ENCODE data around the gene CCNC.
"Not testable (repeated sequence)": the region's sequence is repeated elsewhere in the genome, so short reads cannot be mapped to it uniquely, and the experiment has no call there.

The CCNC gene

DNA sequence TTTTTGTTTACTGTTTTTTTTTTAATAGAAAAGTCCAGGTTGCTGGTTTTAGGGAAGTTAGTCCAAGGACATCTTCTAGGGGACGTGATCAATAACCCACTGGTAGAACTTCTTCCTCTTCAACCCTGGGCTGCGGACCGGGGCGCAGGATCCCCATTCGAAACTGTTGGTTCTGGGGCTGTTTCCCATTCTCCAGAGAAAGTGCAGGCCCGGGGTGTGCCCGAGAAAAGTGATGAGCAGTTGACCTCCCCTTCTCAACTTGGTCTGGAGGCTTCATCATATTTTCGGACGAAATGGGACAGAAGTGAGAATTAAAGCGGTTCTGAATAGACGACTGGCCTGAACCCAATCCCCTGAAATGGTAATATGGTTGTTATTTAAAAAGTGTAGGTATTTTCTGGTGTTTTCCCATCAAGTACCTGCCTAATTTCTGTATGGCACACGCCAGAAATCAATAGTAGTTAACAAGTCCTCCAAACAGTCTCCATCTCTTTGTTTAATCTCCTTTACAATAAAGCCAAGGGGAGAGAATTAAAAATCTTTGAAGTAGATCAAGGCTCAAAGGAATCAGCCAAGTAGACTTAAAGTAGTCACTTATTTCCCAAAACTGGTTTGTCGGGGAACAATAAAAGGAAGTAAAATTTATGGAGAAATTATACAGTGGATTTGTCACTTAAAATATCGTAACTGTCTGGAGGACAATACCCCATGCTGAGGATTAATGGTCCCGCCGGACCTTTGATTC, 37.6 kb upstream of the CCNC start:
- no peak overlapping the region for H3K4me3 ChIP-seq (ENCODE audit: low read length)
- no peak for TF ChIP-seq CTCF (conservative IDR thresholded peaks at IDR 0.05; ENCODE audit: low read length)
- DNase-seq (ENCODE audit: low read depth), result no peak

DNA sequence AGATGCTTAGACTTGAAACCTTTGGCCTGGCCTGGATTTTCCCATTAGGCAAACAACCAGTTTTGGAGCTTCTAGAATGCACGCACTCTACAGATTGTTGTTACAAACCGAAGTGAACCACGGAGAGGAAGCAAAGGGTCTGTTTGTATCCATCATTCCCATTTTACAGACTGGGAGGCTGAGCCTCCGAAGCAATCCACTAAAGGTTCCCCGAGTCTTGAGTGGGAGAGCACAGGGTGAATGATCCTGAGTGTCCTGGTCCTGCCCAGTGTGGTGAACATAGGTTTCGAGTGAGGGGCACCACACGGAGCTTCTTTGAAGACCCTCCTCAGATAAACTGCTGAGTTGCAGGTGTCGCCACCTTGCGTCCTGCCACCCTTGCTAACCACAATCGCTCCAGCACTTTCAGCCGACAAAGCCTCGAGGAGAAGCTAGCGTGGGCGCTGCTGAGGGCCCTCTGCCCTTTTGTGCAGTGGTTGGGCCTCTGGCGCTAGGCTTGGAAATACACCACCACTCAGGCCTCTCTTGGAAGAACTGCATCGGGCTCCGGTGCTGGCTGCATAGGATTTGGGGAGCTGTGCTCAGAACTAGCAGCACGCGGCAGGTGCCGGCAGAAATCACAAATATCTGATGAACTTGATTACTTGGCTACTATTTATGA, 36.7 kb upstream of the CCNC start:
- DNase-seq (ENCODE audit: low read depth), result no peak
- TF ChIP-seq CTCF (conservative IDR thresholded peaks at IDR 0.05; ENCODE audit: low read length), result no peak
- H3K4me3 ChIP-seq (ENCODE audit: low read length), result no peak overlapping the region

GRCh38 chr6:99604166-99605073, 36.0 kb upstream of the CCNC start:
- no peak overlapping the region for H3K4me3 ChIP-seq (ENCODE audit: low read length)
- TF ChIP-seq CTCF (conservative IDR thresholded peaks at IDR 0.05; ENCODE audit: low read length), result no peak
- DNase-seq (ENCODE audit: low read depth), result no peak

DNA sequence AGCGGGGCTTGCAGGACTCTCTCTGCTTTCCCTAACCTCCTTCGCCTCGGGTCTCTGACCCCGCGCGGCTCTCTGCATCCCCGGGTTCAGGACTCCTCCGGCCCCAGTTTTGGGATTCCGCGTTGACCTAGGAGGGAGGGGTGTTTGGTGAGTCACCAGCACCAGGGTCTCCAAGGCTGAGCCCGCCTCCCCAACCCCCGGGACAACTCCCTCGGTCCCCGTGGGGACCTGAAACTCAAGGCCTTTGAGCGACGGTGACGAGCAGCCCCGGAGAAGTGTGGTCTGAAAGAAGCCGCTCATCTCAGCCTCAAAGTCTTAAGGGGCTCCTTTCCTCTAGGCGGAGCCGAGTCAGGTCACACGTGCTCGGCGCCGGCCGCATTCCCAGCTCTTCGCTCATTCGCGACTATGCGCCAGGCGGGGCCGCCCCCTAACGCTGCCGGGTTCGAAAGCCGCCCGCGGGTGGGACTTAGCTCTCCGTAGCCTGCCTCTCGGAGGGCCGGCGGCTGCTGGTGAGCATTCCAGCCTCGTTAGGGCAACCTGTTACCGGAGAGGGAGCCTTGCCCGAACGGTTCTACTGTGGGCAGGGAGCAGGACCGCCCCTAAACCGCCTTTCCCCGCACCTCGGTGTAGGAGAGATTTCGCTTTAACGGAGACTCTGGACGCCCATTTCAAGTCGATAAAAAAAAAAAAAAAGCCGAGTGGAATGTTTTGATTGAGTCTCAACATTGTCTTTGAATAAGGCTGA, 35.1 kb upstream of the CCNC start:
- H3K4me3 ChIP-seq (ENCODE audit: low read length), result peak overlapping the region; percentile 41
- TF ChIP-seq CTCF (conservative IDR thresholded peaks at IDR 0.05; ENCODE audit: low read length), result no peak
- DNase-seq (ENCODE audit: low read depth), result no peak

- TF ChIP-seq CTCF (conservative IDR thresholded peaks at IDR 0.05; ENCODE audit: low read length), result no peak
- DNase-seq (ENCODE audit: low read depth), result no peak
- peak overlapping the region; percentile 23 for H3K4me3 ChIP-seq (ENCODE audit: low read length)
Measured at GRCh38 chr6:99602520-99603420, 34.3 kb upstream of the CCNC start.

DNA sequence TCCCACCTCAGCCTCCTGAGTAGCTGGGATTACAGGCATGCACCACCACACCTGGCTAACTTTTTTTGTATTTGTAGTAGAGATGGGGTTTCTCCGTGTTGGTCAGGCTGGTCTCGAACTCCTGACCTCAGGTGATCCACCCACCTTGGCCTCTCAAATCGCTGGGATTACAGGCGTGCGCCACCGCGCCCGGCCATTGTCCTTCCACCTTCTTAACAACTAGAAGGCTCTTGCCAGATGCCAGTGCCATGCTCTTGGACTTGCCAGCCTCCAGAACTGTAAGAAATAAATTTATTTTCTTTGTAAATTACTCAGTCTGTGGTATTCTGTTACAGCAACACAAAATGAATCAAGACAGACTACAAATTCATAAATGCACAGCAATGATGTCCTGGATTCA, 26.2 kb upstream of the CCNC start:
- not testable (repeated sequence) for DNase-seq (ENCODE audit: low read depth); H3K4me3 ChIP-seq (ENCODE audit: low read length)

Data from AG10803 (cell line).